PC-3 (cell line): ENCODE measurements around the gene RUVBL2. TPM values are rescaled to one million over a fixed set of nuclear protein-coding genes. Genes with fewer than 3 reads are reported as not detected.

Experiments
- ATAC-seq: fragments of 200-7000 bp; cut with Tn5 transposase; 2 replicates; pipeline ENCODE4 v1.9.1; 2020; ENCODE audit warnings: mild to moderate bottlenecking, moderate library complexity
- BruUV-seq: library from RNA; stranded (reverse); fragments of 400-500 nt; replicated peaks from 2 replicates; lab custom pipeline; 2021; lab: Mats Ljungman, UMichigan
- CTCF ChIA-PET: fragments of 300-600 bp; sonication (Branson Sonifier 250); formaldehyde crosslinking; loops from one replicate; lab custom pipeline; 2022; ENCODE audit warnings: antibody characterized with exemption; lab: Charles Lee
- POLR2A ChIA-PET: fragments of 300-600 bp; sonication (Branson Sonifier 250); formaldehyde crosslinking; loops from one replicate; lab custom pipeline; 2022; ENCODE audit warnings: antibody characterized with exemption; ENCODE audit not compliant: unreplicated experiment; lab: Charles Lee
- DNase-seq: peaks from one replicate; pipeline ENCODE4 v3.0.0-alpha.2; 2015
- H2AFZ ChIP-seq: fragments of 300-600 bp; sonication (generic); 2 replicates; pipeline ENCODE4 v1.6.0; 2016; ENCODE audit warnings: antibody characterized with exemption, low read length
- H3F3A ChIP-seq: fragments of 300-600 bp; sonication (generic); one replicate; pipeline ENCODE4 v1.6.0; 2017; ENCODE audit warnings: antibody characterized with exemption, low read length, control low read depth, mild to moderate bottlenecking; ENCODE audit not compliant: unreplicated experiment
- H3K27ac ChIP-seq: fragments of 300-600 bp; sonication (generic); 2 replicates; pipeline ENCODE4 v1.5.1; 2016; ENCODE audit warnings: mild to moderate bottlenecking, low read length
- H3K27me3 ChIP-seq: fragments of 300-600 bp; sonication (generic); 2 replicates; pipeline ENCODE4 v1.6.1; 2016; ENCODE audit warnings: low read length, mixed read lengths
- H3K36me3 ChIP-seq: fragments of 300-600 bp; sonication (generic); 2 replicates; pipeline ENCODE4 v1.6.1; 2016; ENCODE audit warnings: low read depth, mixed run types, low read length, mixed read lengths
- H3K4me1 ChIP-seq: fragments of 300-600 bp; sonication (generic); 2 replicates; pipeline ENCODE4 v1.5.1; 2016; ENCODE audit warnings: low read length; ENCODE audit not compliant: insufficient read depth
- H3K4me2 ChIP-seq: fragments of 300-600 bp; sonication (generic); 2 replicates; pipeline ENCODE4 v1.6.0; 2016; ENCODE audit warnings: low read length
- H3K4me3 ChIP-seq: fragments of 300-600 bp; sonication (generic); 2 replicates; pipeline ENCODE4 v1.5.1; 2016; ENCODE audit warnings: mild to moderate bottlenecking, low read length, mixed read lengths
- H3K79me2 ChIP-seq: fragments of 300-600 bp; sonication (generic); 2 replicates; pipeline ENCODE4 v1.6.1; 2017; ENCODE audit warnings: low read length, mixed read lengths
- H3K9ac ChIP-seq: fragments of 300-600 bp; sonication (generic); 2 replicates; pipeline ENCODE4 v1.6.0; 2016; ENCODE audit warnings: mild to moderate bottlenecking, low read length
- H3K9me2 ChIP-seq: fragments of 300-600 bp; sonication (generic); replicated peaks from 2 replicates; pipeline ENCODE4 v1.6.1; 2016; ENCODE audit warnings: mixed run types, low read length, mixed read lengths
- H3K9me3 ChIP-seq: fragments of 300-600 bp; sonication (generic); 2 replicates; pipeline ENCODE4 v1.6.1; 2016; ENCODE audit warnings: low read length, mixed read lengths
- H4K20me1 ChIP-seq: fragments of 300-600 bp; sonication (generic); 2 replicates; pipeline ENCODE4 v1.6.1; 2016; ENCODE audit warnings: low read length, mixed read lengths
- CTCF ChIP-seq: fragments of 300-600 bp; sonication (generic); conservative IDR thresholded peaks from 2 replicates; pipeline ENCODE4 v1.5.1; 2017; ENCODE audit warnings: antibody characterized with exemption, low read depth, mild to moderate bottlenecking, low read length
- EZH2 ChIP-seq: fragments of 300-600 bp; sonication (generic); IDR thresholded peaks from one replicate; pipeline ENCODE4 v1.6.1; 2017; ENCODE audit warnings: antibody characterized with exemption, mild to moderate bottlenecking, low read length; ENCODE audit not compliant: unreplicated experiment
- EZH2phosphoT487 ChIP-seq: fragments of 300-600 bp; sonication (generic); IDR thresholded peaks from 2 replicates; pipeline ENCODE4 v1.6.1; 2018; ENCODE audit warnings: mild to moderate bottlenecking, antibody characterized with exemption, low read length, borderline replicate concordance
- intact Hi-C: fragments of 100-400 bp; cut with micrococcal nuclease; formaldehyde crosslinking; loops from 2 replicates; pipeline ENCODE4 v1.9.0; 2023
- total RNA-seq: library from RNA; depleted of rRNA; stranded (reverse); fragments of >200 nt; gene quantifications from 2 replicates; pipeline ENCODE4 v1.2.3, GENCODE V29; 2014

RUVBL2 gene
- total RNA-seq, 1 experiment from 2014 or later = 291 TPM

- Histone ChIP-seq H3K79me2 (peaks cover 15% of the 10 kb centered on the region), H3K27ac (no peak overlapping the region), H3K4me1 (peaks cover 4% of the 10 kb centered on the region; the same call in 1 of the 2 replicates), H4K20me1 (no peaks in the 10 kb centered on the region), H3K27me3 (no peaks in the 10 kb centered on the region), H2AFZ (0 out of 2 replicates have a peak overlapping the region, but pooled peaks have one; percentile 87), H3F3A (no peaks in the 10 kb centered on the region), H3K9me2 (no peaks in the 10 kb centered on the region), H3K9ac (peak overlapping the region; percentile 94), H3K4me3 (peak overlapping the region; percentile 87), H3K4me2 (peak overlapping the region; percentile 83), H3K36me3 (no peaks in the 10 kb centered on the region), H3K9me3 (no peaks in the 10 kb centered on the region)
- TF ChIP-seq CTCF = no peak
- TF ChIP-seq EZH2phosphoT487 = no peak
- no peak for TF ChIP-seq EZH2
- ChIA-PET CTCF (no interaction called here), POLR2A (no interaction called here)
- no peak for DNase-seq
- intact Hi-C loops = no loop called here
- no TSS peak for BruUV-seq
- ATAC-seq = no peak
These were observed 38.3 kb upstream of the RUVBL2 start for GRCh38 chr19:48955308-48955958.

- no peaks in the 10 kb centered on the region for H3K9me2 ChIP-seq
- H3K4me1 ChIP-seq = peaks cover 10% of the 10 kb centered on the region; the same call in 1 of the 2 replicates
- no peaks in the 10 kb centered on the region for H3K9me3 ChIP-seq
- no peak overlapping the region for H3K9ac ChIP-seq
- peaks cover 15% of the 10 kb centered on the region for H3K79me2 ChIP-seq
- ChIA-PET POLR2A (no interaction called here), CTCF (no interaction called here)
- intact Hi-C loops = no loop called here
- H4K20me1 ChIP-seq = no peaks in the 10 kb centered on the region
- H3K27me3 ChIP-seq = no peaks in the 10 kb centered on the region
- no peak overlapping the region for H3K4me2 ChIP-seq
- no peak overlapping the region for H2AFZ ChIP-seq
- no peak for ATAC-seq
- H3K36me3 ChIP-seq = no peaks in the 10 kb centered on the region
- H3K27ac ChIP-seq = no peak overlapping the region
- BruUV-seq = no TSS peak
- no peaks in the 10 kb centered on the region for H3F3A ChIP-seq
- TF ChIP-seq EZH2phosphoT487 = no peak
- TF ChIP-seq CTCF = no peak
- no peak for TF ChIP-seq EZH2
- H3K4me3 ChIP-seq = no peak overlapping the region
- DNase-seq = no peak
These were observed 35.7 kb upstream of the RUVBL2 start for GRCh38 chr19:48958006-48958405.
